A673 (cell line): ENCODE results near the gene TMX1.

ENCODE experiments used
- EZH2 ChIP-seq: fragments of 200-600 bp; sonication (generic); IDR thresholded peaks from 2 replicates; pipeline ENCODE4 v1.6.1; 2017; ENCODE audit warnings: borderline replicate concordance, low read depth, mild to moderate bottlenecking, mixed read lengths, antibody characterized with exemption, low read length; ENCODE audit not compliant: poor library complexity, severe bottlenecking
- TF ChIP-seq, protein P1 (sequence below): fragments of 300-800, 200-600 bp; sonication (generic); conservative IDR thresholded peaks from 2 replicates; pipeline ENCODE4 v1.5.1; 2017; ENCODE audit warnings: low read depth, mild to moderate bottlenecking, antibody characterized with exemption, low read length, moderate library complexity, mixed read lengths

- TF ChIP-seq, protein P1, sequence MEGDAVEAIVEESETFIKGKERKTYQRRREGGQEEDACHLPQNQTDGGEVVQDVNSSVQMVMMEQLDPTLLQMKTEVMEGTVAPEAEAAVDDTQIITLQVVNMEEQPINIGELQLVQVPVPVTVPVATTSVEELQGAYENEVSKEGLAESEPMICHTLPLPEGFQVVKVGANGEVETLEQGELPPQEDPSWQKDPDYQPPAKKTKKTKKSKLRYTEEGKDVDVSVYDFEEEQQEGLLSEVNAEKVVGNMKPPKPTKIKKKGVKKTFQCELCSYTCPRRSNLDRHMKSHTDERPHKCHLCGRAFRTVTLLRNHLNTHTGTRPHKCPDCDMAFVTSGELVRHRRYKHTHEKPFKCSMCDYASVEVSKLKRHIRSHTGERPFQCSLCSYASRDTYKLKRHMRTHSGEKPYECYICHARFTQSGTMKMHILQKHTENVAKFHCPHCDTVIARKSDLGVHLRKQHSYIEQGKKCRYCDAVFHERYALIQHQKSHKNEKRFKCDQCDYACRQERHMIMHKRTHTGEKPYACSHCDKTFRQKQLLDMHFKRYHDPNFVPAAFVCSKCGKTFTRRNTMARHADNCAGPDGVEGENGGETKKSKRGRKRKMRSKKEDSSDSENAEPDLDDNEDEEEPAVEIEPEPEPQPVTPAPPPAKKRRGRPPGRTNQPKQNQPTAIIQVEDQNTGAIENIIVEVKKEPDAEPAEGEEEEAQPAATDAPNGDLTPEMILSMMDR: no peak
- no peak for TF ChIP-seq EZH2
These were observed 20.2 kb downstream of the TMX1 start for GRCh38 chr14:51260225-51260624.
